ENCODE results near the gene ZNF641. TPM values are rescaled to one million over a fixed set of nuclear protein-coding genes. Genes with fewer than 3 reads are reported as not detected.

The ZNF641 gene
- total RNA-seq, 1 experiment from 2014 or later: 13.5 TPM

GRCh38 chr12:48361664-48362339 lies 11.1 kb upstream of the ZNF641 start:
- intact Hi-C loops (cut with micrococcal nuclease; ENCODE audit: unreplicated experiment) (no loop called here), in situ Hi-C loops (cut with HindIII; ENCODE audit: low pct_unique_long_range_greater_than_20kb, low sequenced_read_pairs) (no loop called here)
- TF ChIP-seq REST (IDR thresholded peaks at IDR 0.05; ENCODE audit: insufficient read depth in 1 of 2, low read depth in 2 of 2, low read length in 1 of 2) (no peak), SIN3A (IDR thresholded peaks at IDR 0.05; ENCODE audit: borderline replicate concordance, insufficient read depth, low read depth, low read length) (no peak), TCF7L2 (IDR thresholded peaks at IDR 0.05; ENCODE audit: low read depth, low read length) (no peak), POLR2AphosphoS5 (IDR thresholded peaks at IDR 0.05; ENCODE audit: low read depth, low read length) (no peak)
- TF ChIP-seq, protein P1, sequence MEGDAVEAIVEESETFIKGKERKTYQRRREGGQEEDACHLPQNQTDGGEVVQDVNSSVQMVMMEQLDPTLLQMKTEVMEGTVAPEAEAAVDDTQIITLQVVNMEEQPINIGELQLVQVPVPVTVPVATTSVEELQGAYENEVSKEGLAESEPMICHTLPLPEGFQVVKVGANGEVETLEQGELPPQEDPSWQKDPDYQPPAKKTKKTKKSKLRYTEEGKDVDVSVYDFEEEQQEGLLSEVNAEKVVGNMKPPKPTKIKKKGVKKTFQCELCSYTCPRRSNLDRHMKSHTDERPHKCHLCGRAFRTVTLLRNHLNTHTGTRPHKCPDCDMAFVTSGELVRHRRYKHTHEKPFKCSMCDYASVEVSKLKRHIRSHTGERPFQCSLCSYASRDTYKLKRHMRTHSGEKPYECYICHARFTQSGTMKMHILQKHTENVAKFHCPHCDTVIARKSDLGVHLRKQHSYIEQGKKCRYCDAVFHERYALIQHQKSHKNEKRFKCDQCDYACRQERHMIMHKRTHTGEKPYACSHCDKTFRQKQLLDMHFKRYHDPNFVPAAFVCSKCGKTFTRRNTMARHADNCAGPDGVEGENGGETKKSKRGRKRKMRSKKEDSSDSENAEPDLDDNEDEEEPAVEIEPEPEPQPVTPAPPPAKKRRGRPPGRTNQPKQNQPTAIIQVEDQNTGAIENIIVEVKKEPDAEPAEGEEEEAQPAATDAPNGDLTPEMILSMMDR (IDR thresholded peaks at IDR 0.05): no peak
- H3K4me3 ChIP-seq (ENCODE audit: low read depth in 2 of 2, low read length in 2 of 2): no peak overlapping the region
- H3K36me3 ChIP-seq (ENCODE audit: control insufficient read depth, insufficient read depth, low read length): no peaks in the 10 kb centered on the region
- DNase-seq (ENCODE audit: low read depth, low spot score) (no peak), ATAC-seq (no peak)
- CTCF ChIA-PET: no interaction called here
- H3K9me3 ChIP-seq (ENCODE audit: control insufficient read depth, insufficient read depth, low read depth, low read length): no peaks in the 10 kb centered on the region
- H3K27ac ChIP-seq (ENCODE audit: low read length): no peak overlapping the region
- no TSS peak for BruUV-seq (replicated peaks)
- POLR2A ChIA-PET: no interaction called here
- peaks cover 2% of the 10 kb centered on the region; the same call in 1 of the 2 replicates for H3K27me3 ChIP-seq (ENCODE audit: control insufficient read depth, insufficient read depth, low read length)
- no peaks in the 10 kb centered on the region for H3K4me1 ChIP-seq (ENCODE audit: control insufficient read depth, insufficient read depth, low read length)

- Histone ChIP-seq H3K9me3 (ENCODE audit: control insufficient read depth, insufficient read depth, low read depth, low read length) (no peaks in the 10 kb centered on the region), H3K36me3 (ENCODE audit: control insufficient read depth, insufficient read depth, low read length) (no peaks in the 10 kb centered on the region), H3K27me3 (ENCODE audit: control insufficient read depth, insufficient read depth, low read length) (no peaks in the 10 kb centered on the region; the same call in 1 of the 2 replicates), H3K4me3 (ENCODE audit: low read depth in 2 of 2, low read length in 2 of 2) (no peak overlapping the region), H3K4me1 (ENCODE audit: control insufficient read depth, insufficient read depth, low read length) (no peaks in the 10 kb centered on the region), H3K27ac (ENCODE audit: low read length) (no peak overlapping the region)
- TF ChIP-seq, protein P1 (IDR thresholded peaks at IDR 0.05): no peak
- no peak for TF ChIP-seq TCF7L2 (IDR thresholded peaks at IDR 0.05; ENCODE audit: low read depth, low read length)
- no peak for DNase-seq (ENCODE audit: low read depth, low spot score)
- no peak for ATAC-seq
- ChIA-PET POLR2A (interaction anchor here (0.6 kb wide), 1 partner anchor 14 kb away, joined by 3 read pairs; no protein-coding TSS in a partner anchor), CTCF (no interaction called here)
- in situ Hi-C loops (cut with HindIII; ENCODE audit: low pct_unique_long_range_greater_than_20kb, low sequenced_read_pairs): no loop called here
- BruUV-seq (replicated peaks): no TSS peak
- intact Hi-C loops (cut with micrococcal nuclease; ENCODE audit: unreplicated experiment): no loop called here
Measured at GRCh38 chr12:48358937-48359513, 8.3 kb upstream of the ZNF641 start.

All from Panc1 (cell line).